Measurements from ENCODE around the gene RALA.
A peak's percentile ranks its signal among the peaks of the same experiment; 100 is the strongest.

Gene RALA

GRCh38 chr7:39614299-39614698 lies 9.1 kb upstream of the RALA start:
- DNase-seq, result no peak

- DNase-seq, result no peak
These were observed 7.9 kb upstream of the RALA start for GRCh38 chr7:39615350-39615975.

GRCh38 chr7:39616138-39616537 lies 7.2 kb upstream of the RALA start:
- DNase-seq, result no peak

GRCh38 chr7:39617005-39617404 lies 6.4 kb upstream of the RALA start:
- DNase-seq, result no peak

GRCh38 chr7:39618868-39619267 lies 4.5 kb upstream of the RALA start:
- DNase-seq, result no peak

GRCh38 chr7:39620486-39620885 lies 2.9 kb upstream of the RALA start:
- no peak for DNase-seq

- DNase-seq, result no peak
These were observed 2.1 kb upstream of the RALA start for GRCh38 chr7:39621261-39621660.

GRCh38 chr7:39621784-39622411 lies 1.5 kb upstream of the RALA start:
- DNase-seq, result no peak

- peak; percentile 46 for DNase-seq
These were observed 763 bp upstream of the RALA start for GRCh38 chr7:39622609-39623008.

- no peak for DNase-seq
These were observed 515 bp downstream of the RALA start for GRCh38 chr7:39623732-39624441.

- DNase-seq, result no peak
These were observed 1.1 kb downstream of the RALA start for GRCh38 chr7:39624442-39624807.

GRCh38 chr7:39624935-39625694 lies 1.7 kb downstream of the RALA start:
- no peak for DNase-seq

GRCh38 chr7:39631736-39632308 lies 8.4 kb downstream of the RALA start:
- DNase-seq, result no peak

- no peak for DNase-seq
These were observed 10.4 kb downstream of the RALA start for GRCh38 chr7:39633563-39634477.

GRCh38 chr7:39634478-39634805 lies 11.1 kb downstream of the RALA start:
- DNase-seq, result no peak

- no peak for DNase-seq
These were observed 14.0 kb downstream of the RALA start for GRCh38 chr7:39637400-39637799.

GRCh38 chr7:39637963-39638485 lies 14.7 kb downstream of the RALA start:
- DNase-seq, result no peak

- DNase-seq, result no peak
These were observed 19.5 kb downstream of the RALA start for GRCh38 chr7:39642896-39643295.

GRCh38 chr7:39644170-39644569 lies 20.8 kb downstream of the RALA start:
- DNase-seq, result no peak

GRCh38 chr7:39645482-39646407 lies 22.4 kb downstream of the RALA start:
- DNase-seq, result no peak

GRCh38 chr7:39647816-39648215 lies 24.4 kb downstream of the RALA start:
- no peak for DNase-seq
